HFFc6 (cell line): Measurements from ENCODE around the gene KLHL25. TPM values are rescaled to one million over a fixed set of nuclear protein-coding genes. Genes with fewer than 3 reads are reported as not detected.
A peak's percentile ranks its signal among the peaks of the same experiment; 100 is the strongest.
"Not testable (repeated sequence)": the region's sequence is repeated elsewhere in the genome, so short reads cannot be mapped to it uniquely, and the experiment has no call there.

Experiments
- DNase-seq: peaks from one replicate; pipeline ENCODE4 v3.0.0-alpha.2; 2018
- H3K27ac Mint-ChIP-seq: 2 replicates; pipeline ENCODE4 v1.8.0; 2020; ENCODE audit warnings: mild to moderate bottlenecking, mixed read lengths
- H3K27me3 Mint-ChIP-seq: 2 replicates; pipeline ENCODE4 v1.8.0; 2021; ENCODE audit warnings: mild to moderate bottlenecking, moderate library complexity, mixed read lengths; ENCODE audit not compliant: insufficient read depth
- H3K36me3 Mint-ChIP-seq: 2 replicates; pipeline ENCODE4 v1.8.0; 2021; ENCODE audit warnings: low read depth, mixed read lengths
- H3K4me1 Mint-ChIP-seq: 2 replicates; pipeline ENCODE4 v1.8.0; 2020; ENCODE audit warnings: low read depth, mixed read lengths
- H3K4me3 Mint-ChIP-seq: 2 replicates; pipeline ENCODE4 v1.8.0; 2020; ENCODE audit warnings: mild to moderate bottlenecking, moderate library complexity, mixed read lengths
- H3K9me3 Mint-ChIP-seq: 2 replicates; pipeline ENCODE4 v1.8.0; 2020; ENCODE audit warnings: mild to moderate bottlenecking, mixed read lengths
- CTCF ChIP-seq: fragments of 200-600 bp; sonication (generic); IDR thresholded peaks from 2 replicates; pipeline ENCODE4 v1.5.0; 2021; ENCODE audit warnings: antibody characterized with exemption, mild to moderate bottlenecking
- total RNA-seq, 6 experiments: library from RNA; stranded (reverse); fragmentation: NEBNext Ultra II Directional; extraction: Animal tissue kit (Norgen Biotek cat#: 25700); gene quantifications; 2 replicates in 1 of 6; 3 replicates in 5 of 6; pipeline ENCODE4 v1.2.3, GENCODE V29; 2021

Gene KLHL25
- total RNA-seq, 6 experiments from 2014 or later: 2.2 to 3.2 (median 2.5) TPM

GRCh38 chr15:85804481-85805170, 9.9 kb upstream of the KLHL25 start:
- H3K9me3 Mint-ChIP-seq: no peaks in the 10 kb centered on the region
- no peak overlapping the region for H3K27ac Mint-ChIP-seq
- H3K27me3 Mint-ChIP-seq: no peaks in the 10 kb centered on the region
- no peak overlapping the region for H3K4me3 Mint-ChIP-seq
- H3K36me3 Mint-ChIP-seq: no peaks in the 10 kb centered on the region
- H3K4me1 Mint-ChIP-seq: peaks cover 15% of the 10 kb centered on the region
- DNase-seq: no peak
- no peak for TF ChIP-seq CTCF

GRCh38 chr15:85802617-85803016, 7.9 kb upstream of the KLHL25 start:
- not testable (repeated sequence) for H3K4me3 Mint-ChIP-seq, H3K9me3 Mint-ChIP-seq, H3K27me3 Mint-ChIP-seq, H3K36me3 Mint-ChIP-seq, H3K27ac Mint-ChIP-seq
- peak; percentile 12 for DNase-seq
- peaks cover 15% of the 10 kb centered on the region for H3K4me1 Mint-ChIP-seq
- peak; percentile 47 for TF ChIP-seq CTCF

GRCh38 chr15:85800478-85801123, 5.9 kb upstream of the KLHL25 start:
- H3K27me3 Mint-ChIP-seq: peaks cover 11% of the 10 kb centered on the region
- no peak overlapping the region for H3K27ac Mint-ChIP-seq
- no peaks in the 10 kb centered on the region for H3K36me3 Mint-ChIP-seq
- peaks cover 17% of the 10 kb centered on the region for H3K4me1 Mint-ChIP-seq
- peak; percentile 35; the same call in 1 of the 2 replicates for TF ChIP-seq CTCF
- peaks cover 5% of the 10 kb centered on the region; the same call in 1 of the 2 replicates for H3K9me3 Mint-ChIP-seq
- H3K4me3 Mint-ChIP-seq: no peak overlapping the region
- peak; percentile 76 for DNase-seq

GRCh38 chr15:85796371-85796770, 1.6 kb upstream of the KLHL25 start:
- DNase-seq, H3K27ac Mint-ChIP-seq, H3K9me3 Mint-ChIP-seq, H3K36me3 Mint-ChIP-seq, H3K4me3 Mint-ChIP-seq: not testable (repeated sequence)
- peaks cover 33% of the 10 kb centered on the region for H3K4me1 Mint-ChIP-seq
- peaks cover 15% of the 10 kb centered on the region for H3K27me3 Mint-ChIP-seq

- Mint-ChIP-seq H3K27me3 (peaks cover 15% of the 10 kb centered on the region), H3K4me3 (peak overlapping the region; percentile 94), H3K36me3 (no peaks in the 10 kb centered on the region), H3K9me3 (peaks cover 5% of the 10 kb centered on the region; the same call in 1 of the 2 replicates), H3K27ac (no peak overlapping the region), H3K4me1 (peaks cover 31% of the 10 kb centered on the region)
- no peak for DNase-seq
- TF ChIP-seq CTCF: no peak
Measured at GRCh38 chr15:85795337-85796305, 896 bp upstream of the KLHL25 start.
